DND-41 (cell line): ENCODE results near the gene SOAT1.
A peak's percentile ranks its signal among the peaks of the same experiment; 100 is the strongest.
"Not testable (repeated sequence)": the region's sequence is repeated elsewhere in the genome, so short reads cannot be mapped to it uniquely, and the experiment has no call there.

Source experiments
- ATAC-seq: fragments of 200-7000 bp; cut with Tn5 transposase; 3 replicates; pipeline ENCODE4 v1.9.1; 2021; ENCODE audit warnings: low read depth; ENCODE audit not compliant: insufficient read depth
- DNase-seq: peaks from one replicate; pipeline ENCODE4 v3.0.0-alpha.2; 2020
- H2AFZ ChIP-seq: 2 replicates; pipeline ENCODE4 v1.6.0; 2012; ENCODE audit warnings: low read depth, low read length
- H3K27ac ChIP-seq: 2 replicates; pipeline ENCODE4 v1.5.1; 2012; ENCODE audit warnings: low read length, inconsistent platforms
- H3K27me3 ChIP-seq: fragments of 200-600 bp; sonication (generic); 2 replicates; pipeline ENCODE4 v1.6.0; 2012; ENCODE audit warnings: low read length, mild to moderate bottlenecking, inconsistent platforms; ENCODE audit not compliant: insufficient read depth, poor library complexity
- H3K36me3 ChIP-seq: 2 replicates; pipeline ENCODE4 v1.5.1; 2012; ENCODE audit warnings: low read length, inconsistent platforms; ENCODE audit not compliant: insufficient read depth
- H3K4me1 ChIP-seq: 2 replicates; pipeline ENCODE4 v1.5.1; 2012; ENCODE audit warnings: mild to moderate bottlenecking, low read length; ENCODE audit not compliant: insufficient read depth
- H3K4me2 ChIP-seq: 2 replicates; pipeline ENCODE4 v1.6.0; 2012; ENCODE audit warnings: mild to moderate bottlenecking, moderate library complexity, low read length, inconsistent platforms; ENCODE audit not compliant: insufficient read depth
- H3K4me3 ChIP-seq, 2 experiments: fragments of 200-600 bp in 1 of 2; shearing (Covaris generic) in 1 of 2; 2 replicates each; pipeline ENCODE4 v1.5.1; 2012 to 2016; ENCODE audit warnings: inconsistent platforms in 2 of 2, low read length in 2 of 2, mild to moderate bottlenecking in 2 of 2, low read depth in 1 of 2, moderate library complexity in 1 of 2
- H3K79me2 ChIP-seq: 2 replicates; pipeline ENCODE4 v1.6.0; 2012; ENCODE audit warnings: low read length, inconsistent platforms; ENCODE audit not compliant: insufficient read depth
- H3K9ac ChIP-seq: 2 replicates; pipeline ENCODE4 v1.6.0; 2012; ENCODE audit warnings: low read depth, mild to moderate bottlenecking, inconsistent platforms, low read length, moderate library complexity
- H3K9me3 ChIP-seq: 2 replicates; pipeline ENCODE4 v1.5.1; 2012; ENCODE audit warnings: low read length, moderate library complexity, mild to moderate bottlenecking, inconsistent platforms; ENCODE audit not compliant: insufficient read depth, severe bottlenecking
- H4K20me1 ChIP-seq: 2 replicates; pipeline ENCODE4 v1.6.0; 2012; ENCODE audit warnings: low read length; ENCODE audit not compliant: insufficient read depth
- EZH2 ChIP-seq: IDR thresholded peaks from 3 replicates; pipeline ENCODE4 v1.6.1; 2012; ENCODE audit warnings: borderline replicate concordance, low read depth, mild to moderate bottlenecking, moderate library complexity, low read length, inconsistent platforms; ENCODE audit not compliant: severe bottlenecking
- TF ChIP-seq, protein P1 (sequence below): IDR thresholded peaks from 2 replicates; pipeline ENCODE4 v1.5.1; 2012; ENCODE audit warnings: borderline replicate concordance, low read length, moderate library complexity, mild to moderate bottlenecking; ENCODE audit not compliant: poor library complexity, severe bottlenecking; ENCODE audit errors: extremely low read depth

SOAT1 gene

DNA sequence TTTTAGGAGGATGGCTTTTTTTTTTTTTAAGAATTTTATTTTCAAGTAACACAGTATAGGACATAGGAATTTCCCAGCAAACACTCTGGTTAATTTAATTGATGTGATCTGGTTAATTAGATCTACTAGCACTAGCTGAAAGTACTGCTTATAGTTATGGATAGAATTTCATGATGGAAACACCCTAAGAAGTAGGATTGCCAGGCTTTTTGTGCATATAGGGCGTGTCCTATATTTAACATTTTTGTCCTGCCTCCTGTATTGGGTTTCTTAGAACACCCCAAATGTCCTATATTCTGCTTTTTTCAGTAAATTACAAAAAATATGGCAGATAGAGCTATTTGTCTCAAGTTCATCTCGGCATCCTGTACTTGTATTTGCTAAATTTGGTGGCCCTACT lies 58.6 kb downstream of the SOAT1 start:
- Histone ChIP-seq H3K36me3 (peaks cover 56% of the 10 kb centered on the region), H3K4me2 (no peak overlapping the region), H3K4me3 (no peak overlapping the region), H4K20me1 (no peaks in the 10 kb centered on the region), H3K27ac (no peak overlapping the region), H2AFZ (no peak overlapping the region), H3K9me3 (no peaks in the 10 kb centered on the region), H3K9ac (no peak overlapping the region), H3K27me3 (no peaks in the 10 kb centered on the region), H3K79me2 (no peaks in the 10 kb centered on the region), H3K4me1 (no peaks in the 10 kb centered on the region)
- DNase-seq (no peak), ATAC-seq (no peak)
- TF ChIP-seq EZH2, result no peak
- TF ChIP-seq, protein P1, sequence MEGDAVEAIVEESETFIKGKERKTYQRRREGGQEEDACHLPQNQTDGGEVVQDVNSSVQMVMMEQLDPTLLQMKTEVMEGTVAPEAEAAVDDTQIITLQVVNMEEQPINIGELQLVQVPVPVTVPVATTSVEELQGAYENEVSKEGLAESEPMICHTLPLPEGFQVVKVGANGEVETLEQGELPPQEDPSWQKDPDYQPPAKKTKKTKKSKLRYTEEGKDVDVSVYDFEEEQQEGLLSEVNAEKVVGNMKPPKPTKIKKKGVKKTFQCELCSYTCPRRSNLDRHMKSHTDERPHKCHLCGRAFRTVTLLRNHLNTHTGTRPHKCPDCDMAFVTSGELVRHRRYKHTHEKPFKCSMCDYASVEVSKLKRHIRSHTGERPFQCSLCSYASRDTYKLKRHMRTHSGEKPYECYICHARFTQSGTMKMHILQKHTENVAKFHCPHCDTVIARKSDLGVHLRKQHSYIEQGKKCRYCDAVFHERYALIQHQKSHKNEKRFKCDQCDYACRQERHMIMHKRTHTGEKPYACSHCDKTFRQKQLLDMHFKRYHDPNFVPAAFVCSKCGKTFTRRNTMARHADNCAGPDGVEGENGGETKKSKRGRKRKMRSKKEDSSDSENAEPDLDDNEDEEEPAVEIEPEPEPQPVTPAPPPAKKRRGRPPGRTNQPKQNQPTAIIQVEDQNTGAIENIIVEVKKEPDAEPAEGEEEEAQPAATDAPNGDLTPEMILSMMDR, result no peak

DNA sequence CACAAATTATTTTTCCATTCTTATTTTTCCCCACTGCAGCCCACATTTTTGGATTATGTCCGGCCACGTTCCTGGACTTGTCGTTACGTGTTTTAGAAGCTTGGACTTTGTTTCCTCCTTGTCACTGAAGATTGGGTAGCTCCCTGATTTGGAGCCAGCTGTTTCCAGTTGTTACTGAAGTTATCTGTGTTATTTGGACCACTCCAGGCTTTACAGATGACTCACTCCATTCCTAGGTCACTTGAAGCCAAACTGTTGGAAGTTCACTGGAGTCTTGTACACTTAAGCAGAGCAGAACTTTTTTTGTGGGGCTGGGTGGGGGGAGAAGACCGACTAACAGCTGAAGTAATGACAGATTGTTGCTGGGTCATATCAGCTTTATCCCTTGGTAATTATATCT lies 59.9 kb downstream of the SOAT1 start:
- H3K9ac ChIP-seq, result no peak overlapping the region
- H4K20me1 ChIP-seq, result no peaks in the 10 kb centered on the region
- H3K36me3 ChIP-seq, result peaks cover 45% of the 10 kb centered on the region
- TF ChIP-seq, protein P1, result no peak
- no peak for TF ChIP-seq EZH2
- no peaks in the 10 kb centered on the region for H3K79me2 ChIP-seq
- no peaks in the 10 kb centered on the region for H3K4me1 ChIP-seq
- H3K27ac ChIP-seq, result no peak overlapping the region
- H3K9me3 ChIP-seq, result no peaks in the 10 kb centered on the region
- DNase-seq (no peak), ATAC-seq (no peak)
- no peak overlapping the region for H3K4me3 ChIP-seq
- no peak overlapping the region for H2AFZ ChIP-seq
- H3K4me2 ChIP-seq, result no peak overlapping the region
- H3K27me3 ChIP-seq, result no peaks in the 10 kb centered on the region

DNA sequence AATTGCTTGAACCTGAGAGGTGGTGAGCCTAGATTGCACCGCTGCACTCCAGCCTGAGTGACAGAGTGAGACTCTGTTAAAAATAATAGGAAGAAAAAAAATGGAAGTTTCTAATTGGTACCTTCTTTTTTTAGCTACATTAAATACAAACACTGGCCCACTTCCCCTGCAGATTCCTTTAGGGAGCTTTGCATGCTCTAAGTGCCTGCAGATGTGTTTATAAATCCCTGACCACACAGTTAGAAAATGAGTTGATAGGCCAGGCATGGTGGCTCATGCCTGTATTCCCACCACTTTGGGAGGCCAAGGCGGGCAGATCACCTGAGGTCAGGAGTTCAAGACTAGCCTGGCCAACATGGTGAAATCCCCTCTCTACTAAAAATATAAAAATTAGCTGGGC lies 68.0 kb downstream of the SOAT1 start:
- not testable (repeated sequence) for DNase-seq, ATAC-seq, H3K9ac ChIP-seq, H3K4me3 ChIP-seq, H3K36me3 ChIP-seq, H2AFZ ChIP-seq, H3K27me3 ChIP-seq, H3K9me3 ChIP-seq, H4K20me1 ChIP-seq, H3K4me2 ChIP-seq, H3K27ac ChIP-seq, H3K79me2 ChIP-seq
- H3K4me1 ChIP-seq, result peaks cover 16% of the 10 kb centered on the region

DNA sequence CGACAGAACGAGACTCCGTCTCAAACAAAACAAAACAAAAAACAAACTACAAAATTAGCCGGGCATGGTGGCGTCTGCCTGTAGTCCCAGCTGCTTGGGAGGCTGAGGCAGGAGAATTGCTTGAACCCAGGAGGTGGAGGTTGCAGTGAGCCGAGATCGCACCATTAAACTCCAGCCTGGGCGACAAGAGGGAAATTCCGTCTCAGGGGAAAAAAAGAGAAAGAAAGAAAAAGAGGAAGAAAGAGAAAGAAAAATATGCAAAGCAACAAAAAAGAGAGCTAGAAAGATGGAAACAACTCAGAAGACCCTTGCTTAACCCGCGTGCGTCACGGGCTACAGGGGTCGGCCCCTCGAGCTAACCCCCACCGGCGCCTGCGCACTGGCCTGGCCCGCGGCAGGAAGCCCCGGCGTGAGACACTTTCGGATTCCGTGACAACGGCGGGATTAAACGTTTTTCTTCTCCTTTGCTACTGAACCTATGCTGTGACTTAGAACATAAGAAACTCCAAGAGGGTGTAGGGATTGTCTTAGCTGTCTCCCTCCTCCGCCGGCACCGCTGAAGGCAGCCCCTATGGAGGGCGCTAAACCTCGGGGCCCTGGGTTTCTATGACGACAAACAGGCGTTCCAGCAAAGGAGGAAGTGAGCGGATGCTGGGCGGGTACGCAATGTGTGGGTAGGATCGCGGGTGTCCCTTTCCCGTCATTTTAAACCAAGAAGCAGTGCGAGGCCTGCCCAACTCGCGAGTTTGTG lies 71.9 kb downstream of the SOAT1 start, which contains the start of gene AXDND1:
AXDND1 (plus strand) TSS at position 630 of the 751 bp plus-strand sequence. CDS start 539 bp downstream, outside the sequence.
- TF ChIP-seq EZH2, result no peak
- TF ChIP-seq, protein P1, result peak; percentile 28
- H4K20me1 ChIP-seq, result no peaks in the 10 kb centered on the region
- H3K36me3 ChIP-seq, result no peaks in the 10 kb centered on the region
- H2AFZ ChIP-seq, result peak within 1 kb of the TSS; percentile 99
- H3K4me1 ChIP-seq, result peaks cover 18% of the 10 kb centered on the region
- H3K4me2 ChIP-seq, result peak within 1 kb of the TSS; percentile 91
- ATAC-seq (peak; percentile 92), DNase-seq (peak; percentile 89)
- no peaks in the 10 kb centered on the region for H3K9me3 ChIP-seq
- no peaks in the 10 kb centered on the region for H3K27me3 ChIP-seq
- H3K79me2 ChIP-seq, result no peaks in the 10 kb centered on the region
- peak within 1 kb of the TSS; percentile 99 for H3K27ac ChIP-seq
- H3K9ac ChIP-seq, result peak within 1 kb of the TSS; percentile 75
- peak within 1 kb of the TSS; percentile 55 to 94 for H3K4me3 ChIP-seq
